ENCODE results near the gene MFSD1. TPM values are rescaled to one million over a fixed set of nuclear protein-coding genes. Genes with fewer than 3 reads are reported as not detected.

The MFSD1 gene
- total RNA-seq, 6 donors from 2014 or later: 51.5 to 127 (median 106) TPM

DNA sequence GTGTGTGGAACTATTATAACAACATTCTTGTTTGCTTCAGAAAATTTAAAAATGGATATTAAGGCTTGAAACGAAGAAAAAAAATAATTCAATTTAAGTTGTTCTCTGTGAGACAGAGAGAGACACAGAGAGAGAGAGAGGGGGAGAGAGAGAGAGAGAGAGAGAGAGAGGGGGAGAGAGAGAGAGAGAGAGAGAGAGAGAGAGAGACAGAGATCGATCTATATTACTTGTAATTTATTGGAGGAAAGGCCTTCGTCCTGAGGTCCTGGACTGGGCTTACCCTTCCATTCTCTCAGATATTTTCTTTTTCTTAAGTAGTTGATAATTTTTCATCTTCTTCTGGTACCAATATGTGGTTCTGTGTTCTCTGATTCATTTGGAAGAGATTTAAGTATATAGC lies 25.9 kb downstream of the MFSD1 start:
- no peak for TF ChIP-seq EP300 (IDR thresholded peaks at IDR 0.05)
- TF ChIP-seq, protein P1, sequence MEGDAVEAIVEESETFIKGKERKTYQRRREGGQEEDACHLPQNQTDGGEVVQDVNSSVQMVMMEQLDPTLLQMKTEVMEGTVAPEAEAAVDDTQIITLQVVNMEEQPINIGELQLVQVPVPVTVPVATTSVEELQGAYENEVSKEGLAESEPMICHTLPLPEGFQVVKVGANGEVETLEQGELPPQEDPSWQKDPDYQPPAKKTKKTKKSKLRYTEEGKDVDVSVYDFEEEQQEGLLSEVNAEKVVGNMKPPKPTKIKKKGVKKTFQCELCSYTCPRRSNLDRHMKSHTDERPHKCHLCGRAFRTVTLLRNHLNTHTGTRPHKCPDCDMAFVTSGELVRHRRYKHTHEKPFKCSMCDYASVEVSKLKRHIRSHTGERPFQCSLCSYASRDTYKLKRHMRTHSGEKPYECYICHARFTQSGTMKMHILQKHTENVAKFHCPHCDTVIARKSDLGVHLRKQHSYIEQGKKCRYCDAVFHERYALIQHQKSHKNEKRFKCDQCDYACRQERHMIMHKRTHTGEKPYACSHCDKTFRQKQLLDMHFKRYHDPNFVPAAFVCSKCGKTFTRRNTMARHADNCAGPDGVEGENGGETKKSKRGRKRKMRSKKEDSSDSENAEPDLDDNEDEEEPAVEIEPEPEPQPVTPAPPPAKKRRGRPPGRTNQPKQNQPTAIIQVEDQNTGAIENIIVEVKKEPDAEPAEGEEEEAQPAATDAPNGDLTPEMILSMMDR (IDR thresholded peaks at IDR 0.05): no peak
- DNase-seq (no peak), ATAC-seq (ENCODE audit: low FRiP score in 2 of 2) (no peak)
- H3K4me1 ChIP-seq: no peaks in the 10 kb centered on the region
- H3K36me3 ChIP-seq: peaks cover 9 to 85% (median 42%) of the 10 kb centered on the region in 4 donors
- 78 to 95% methylated on average over 3 of the region's 3 CpGs for WGBS, 2 donors
- no peak overlapping the region for H3K27ac ChIP-seq
- H3K4me3 ChIP-seq: no peak overlapping the region
- no peaks in the 10 kb centered on the region for H3K9me3 ChIP-seq
- H3K27me3 ChIP-seq: no peaks in the 10 kb centered on the region

DNA sequence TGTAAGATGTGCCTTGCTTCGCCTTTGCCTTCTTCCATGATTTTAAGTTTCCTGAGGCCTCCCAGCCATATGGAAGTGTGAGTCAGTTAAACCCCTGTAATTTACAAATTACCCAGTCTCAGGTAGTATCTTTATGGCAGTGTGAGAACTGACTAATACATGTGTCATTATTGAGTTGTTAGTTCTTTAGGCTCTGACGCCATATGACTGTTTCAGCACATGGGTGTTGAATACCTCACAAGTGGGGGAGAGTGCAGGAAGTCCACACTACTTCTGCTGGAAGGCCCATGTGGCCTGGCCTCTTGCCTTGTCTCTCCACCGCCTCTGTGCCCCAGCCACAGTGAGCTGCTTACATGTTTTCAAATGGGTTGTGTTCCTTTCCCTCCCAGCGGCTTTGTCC lies 28.5 kb downstream of the MFSD1 start:
- TF ChIP-seq EP300 (IDR thresholded peaks at IDR 0.05) (no peak), POLR2AphosphoS5 (IDR thresholded peaks at IDR 0.05) (no peak)
- TF ChIP-seq, protein P1 (IDR thresholded peaks at IDR 0.05): no peak
- peaks cover 4 to 59% (median 19%) of the 10 kb centered on the region in 4 donors for H3K36me3 ChIP-seq

DNA sequence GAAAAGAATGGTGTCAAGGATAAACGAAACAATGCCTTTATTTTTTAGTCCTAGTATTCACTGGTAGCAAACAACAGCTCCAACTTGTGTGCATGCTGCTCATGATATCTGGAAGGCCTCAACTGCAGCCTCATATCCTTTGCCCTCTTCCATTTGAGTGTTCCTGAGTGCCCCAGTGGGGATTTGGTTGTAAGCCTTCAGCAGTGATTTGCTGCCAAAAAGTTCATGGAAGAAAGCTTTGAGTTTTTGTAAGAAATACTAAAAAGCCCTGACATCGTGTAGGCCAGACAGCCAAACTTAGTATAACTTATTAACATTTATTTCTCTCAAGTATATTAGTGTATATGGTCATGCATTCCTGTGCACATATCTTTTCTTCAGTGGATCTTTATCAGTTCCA lies 30.0 kb downstream of the MFSD1 start:
- no peaks in the 10 kb centered on the region for H3K9me3 ChIP-seq
- H3K27ac ChIP-seq: no peak overlapping the region
- whole genome bisulfite sequencing, 2 donors: 58 to 92% methylated on average over 2 of the region's 2 CpGs
- peaks cover 4 to 48% (median 14%) of the 10 kb centered on the region in 4 donors for H3K36me3 ChIP-seq
- H3K4me3 ChIP-seq: no peak overlapping the region
- no peaks in the 10 kb centered on the region for H3K4me1 ChIP-seq
- DNase-seq: no peak
- ATAC-seq (ENCODE audit: low FRiP score in 2 of 2): no peak
- no peak for TF ChIP-seq EP300 (IDR thresholded peaks at IDR 0.05)
- TF ChIP-seq POLR2AphosphoS5 (IDR thresholded peaks at IDR 0.05): no peak
- TF ChIP-seq POLR2A (IDR thresholded peaks at IDR 0.05): no peak
- TF ChIP-seq, protein P1 (IDR thresholded peaks at IDR 0.05): no peak
- H3K27me3 ChIP-seq: no peaks in the 10 kb centered on the region

More for the DNA sequence above, 28.5 kb downstream of the MFSD1 start:
- WGBS, 2 donors: 94 to 100% methylated on average over 4 of the region's 4 CpGs
- Histone ChIP-seq H3K4me3 (no peak overlapping the region), H3K4me1 (no peaks in the 10 kb centered on the region), H3K27me3 (no peaks in the 10 kb centered on the region), H3K9me3 (no peaks in the 10 kb centered on the region), H3K27ac (no peak overlapping the region)
- DNase-seq (no peak), ATAC-seq (ENCODE audit: low FRiP score in 2 of 2) (no peak)

- H3K27ac ChIP-seq: no peak overlapping the region
- H3K27me3 ChIP-seq: no peaks in the 10 kb centered on the region
- TF ChIP-seq POLR2AphosphoS5 (IDR thresholded peaks at IDR 0.05) (no peak), POLR2A (IDR thresholded peaks at IDR 0.05) (no peak), EP300 (IDR thresholded peaks at IDR 0.05) (no peak)
- TF ChIP-seq, protein P1 (IDR thresholded peaks at IDR 0.05): no peak
- no peak overlapping the region for H3K4me3 ChIP-seq
- H3K9me3 ChIP-seq: no peaks in the 10 kb centered on the region
- no peak for DNase-seq
- 64 to 71% methylated on average over 3 of the region's 3 CpGs for WGBS, 2 donors
- H3K4me1 ChIP-seq: no peaks in the 10 kb centered on the region
- peaks cover 2 to 14% (median 7%) of the 10 kb centered on the region in 4 donors for H3K36me3 ChIP-seq
- ATAC-seq (ENCODE audit: low FRiP score in 2 of 2): no peak
Measured at GRCh38 chr3:158835631-158836030, 33.8 kb downstream of the MFSD1 start.

- Histone ChIP-seq H3K27ac (no peak overlapping the region), H3K36me3 (peaks cover 0 to 8% (median 7%) of the 10 kb centered on the region in 4 donors), H3K27me3 (no peaks in the 10 kb centered on the region), H3K9me3 (no peaks in the 10 kb centered on the region), H3K4me3 (no peak overlapping the region), H3K4me1 (no peaks in the 10 kb centered on the region)
- WGBS, 2 donors: 81 to 85% methylated on average over 3 of the region's 3 CpGs
- TF ChIP-seq, protein P1 (IDR thresholded peaks at IDR 0.05): no peak
- TF ChIP-seq POLR2AphosphoS5 (IDR thresholded peaks at IDR 0.05) (no peak), EP300 (IDR thresholded peaks at IDR 0.05) (no peak), POLR2A (IDR thresholded peaks at IDR 0.05) (no peak)
- DNase-seq (no peak), ATAC-seq (ENCODE audit: low FRiP score in 2 of 2) (no peak)
Measured at GRCh38 chr3:158836312-158836711, 34.5 kb downstream of the MFSD1 start.

Data from upper lobe of left lung (tissue), 6 donors.